GM12873 (cell line): Measurements from ENCODE around the gene ANO6.

Experiments used
- CTCF ChIP-seq: IDR thresholded peaks from 2 replicates; pipeline ENCODE4 v1.5.1; 2012; ENCODE audit warnings: low read depth, mild to moderate bottlenecking, moderate library complexity, low read length, control low read depth; ENCODE audit not compliant: insufficient read depth; ENCODE audit errors: missing control alignments

Gene ANO6

GRCh38 chr12:45220969-45221368, 5.1 kb downstream of the ANO6 start:
- TF ChIP-seq CTCF, result no peak

DNA sequence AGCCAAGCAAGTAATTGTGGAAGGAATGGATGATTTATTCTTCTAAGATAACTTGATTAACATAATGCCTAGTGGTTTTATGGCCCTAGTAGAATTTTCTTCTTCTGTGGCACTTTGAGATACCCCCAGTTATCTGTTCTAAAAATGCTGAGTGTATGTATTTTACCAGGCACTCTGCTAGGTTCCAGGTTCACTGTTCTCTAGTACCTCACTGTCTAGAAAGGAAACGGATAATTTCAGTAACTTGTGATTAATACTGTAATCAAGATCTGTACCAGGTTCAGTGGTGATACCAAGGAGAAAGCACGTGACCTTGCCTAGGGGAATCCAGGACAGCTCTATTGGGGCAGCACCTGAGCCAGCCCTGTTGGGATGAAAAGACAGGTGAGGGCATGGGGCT, 8.0 kb downstream of the ANO6 start:
- TF ChIP-seq CTCF, result no peak

DNA sequence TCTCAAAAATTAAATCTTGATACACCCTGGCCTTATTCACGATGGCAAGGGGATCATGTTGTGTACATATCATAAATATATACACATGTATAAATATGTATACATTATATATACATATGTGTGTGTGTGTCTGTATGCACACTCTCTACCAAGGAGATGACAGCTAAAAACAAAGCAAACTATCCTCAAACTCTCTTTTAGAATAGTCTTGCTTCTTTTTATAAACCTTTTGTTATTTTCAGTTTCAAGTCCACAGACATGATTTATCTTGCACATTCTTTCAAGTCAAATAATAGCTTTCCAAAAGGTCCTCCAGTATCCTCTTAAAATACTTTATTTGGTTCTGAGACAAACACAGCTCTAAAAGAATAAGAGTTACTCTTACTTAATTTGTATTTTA, 8.4 kb downstream of the ANO6 start:
- no peak for TF ChIP-seq CTCF

GRCh38 chr12:45226021-45226420, 10.1 kb downstream of the ANO6 start:
- TF ChIP-seq CTCF, result no peak

DNA sequence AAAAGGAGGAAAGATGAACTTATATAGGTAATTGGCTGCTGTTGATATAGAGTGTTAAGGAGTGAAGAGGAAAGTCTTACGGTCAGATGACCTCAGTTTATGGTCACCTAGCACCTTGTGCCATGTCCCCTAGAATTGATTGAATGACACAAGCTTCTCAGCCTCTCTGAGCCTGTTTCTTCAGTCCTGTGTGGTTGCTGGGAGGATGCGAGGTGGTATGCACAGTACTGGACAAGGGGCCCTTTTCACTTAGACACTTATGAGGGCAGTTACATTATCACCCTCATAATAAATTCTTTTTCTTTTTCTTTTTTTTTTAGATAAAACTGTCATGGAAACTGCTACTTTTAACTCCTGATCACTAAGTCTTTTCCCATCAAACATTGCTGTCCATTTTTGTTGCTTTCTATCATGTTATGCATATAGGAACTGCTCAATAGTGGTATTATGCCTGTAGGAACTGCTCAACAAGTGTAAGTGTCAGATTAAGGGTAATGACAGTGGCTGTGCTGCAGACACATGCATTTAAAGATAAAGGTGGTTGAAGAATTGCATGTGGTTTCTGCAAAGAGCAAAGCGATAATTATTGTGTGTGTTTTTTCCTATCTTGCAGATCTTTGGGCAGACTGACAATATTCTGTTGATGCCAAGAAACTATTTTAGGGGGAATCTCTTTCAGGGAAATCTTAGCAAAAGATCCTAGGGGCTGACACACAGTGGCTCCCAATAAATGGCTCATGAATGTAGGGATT, 11.6 kb downstream of the ANO6 start:
- no peak for TF ChIP-seq CTCF

- no peak for TF ChIP-seq CTCF
Observed at GRCh38 chr12:45231515-45232145, 15.7 kb downstream of the ANO6 start.

- no peak for TF ChIP-seq CTCF
Observed at GRCh38 chr12:45232146-45232755, 16.4 kb downstream of the ANO6 start.
